Fibroblast of lung (primary cell): Measurements from ENCODE around the gene GNAI2.

Experiments
- EZH2 ChIP-seq: IDR thresholded peaks from 2 replicates; pipeline ENCODE4 v1.5.1; 2012; ENCODE audit warnings: low read length, control low read depth, mild to moderate bottlenecking; ENCODE audit errors: missing control alignments
- TF ChIP-seq, protein P1 (sequence below), 2 donors: IDR thresholded peaks in 1 of 2; conservative IDR thresholded peaks in 1 of 2; 1 replicate in 1 of 2; 2 replicates in 1 of 2; pipeline ENCODE4 v1.5.1; 2011 to 2012; ENCODE audit warnings: low read length in 2 of 2, control low read depth in 1 of 2, inconsistent platforms in 1 of 2, low read depth in 1 of 2, mild to moderate bottlenecking in 1 of 2

DNA sequence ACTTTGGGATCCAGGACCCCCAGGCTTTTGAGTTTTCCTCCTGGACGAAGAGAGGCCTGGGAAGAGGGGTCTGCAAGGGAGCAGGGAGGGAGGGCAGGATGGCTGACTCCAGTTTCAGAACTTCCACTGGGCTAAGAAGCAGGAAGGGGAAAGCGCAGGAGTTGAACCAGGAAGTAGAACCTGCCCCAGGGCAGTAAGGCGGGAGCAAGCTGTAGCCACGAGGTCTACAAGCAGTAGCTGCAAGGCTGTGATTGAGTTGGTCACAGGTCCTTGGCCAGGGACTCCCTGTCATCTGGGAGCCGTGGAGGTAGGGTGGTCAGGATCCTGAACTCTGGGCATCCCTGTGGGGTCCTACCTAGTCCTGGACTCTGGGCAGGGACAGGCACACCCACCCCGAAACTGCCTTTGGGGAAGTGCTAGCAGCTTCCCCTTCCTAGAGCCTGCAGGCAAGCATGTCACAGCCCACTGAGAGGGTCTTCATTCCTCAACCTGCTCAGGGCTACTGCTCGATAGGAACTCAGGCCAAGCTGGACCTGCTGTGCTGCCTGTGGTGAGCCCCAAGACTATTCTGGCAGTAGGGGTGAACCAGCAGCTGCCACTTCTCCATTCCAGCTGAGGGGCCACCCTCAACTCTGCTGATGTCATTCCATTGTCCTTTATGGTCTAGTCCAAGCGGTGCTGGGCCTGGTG, 5.8 kb upstream of the GNAI2 start:
- TF ChIP-seq, protein P1, sequence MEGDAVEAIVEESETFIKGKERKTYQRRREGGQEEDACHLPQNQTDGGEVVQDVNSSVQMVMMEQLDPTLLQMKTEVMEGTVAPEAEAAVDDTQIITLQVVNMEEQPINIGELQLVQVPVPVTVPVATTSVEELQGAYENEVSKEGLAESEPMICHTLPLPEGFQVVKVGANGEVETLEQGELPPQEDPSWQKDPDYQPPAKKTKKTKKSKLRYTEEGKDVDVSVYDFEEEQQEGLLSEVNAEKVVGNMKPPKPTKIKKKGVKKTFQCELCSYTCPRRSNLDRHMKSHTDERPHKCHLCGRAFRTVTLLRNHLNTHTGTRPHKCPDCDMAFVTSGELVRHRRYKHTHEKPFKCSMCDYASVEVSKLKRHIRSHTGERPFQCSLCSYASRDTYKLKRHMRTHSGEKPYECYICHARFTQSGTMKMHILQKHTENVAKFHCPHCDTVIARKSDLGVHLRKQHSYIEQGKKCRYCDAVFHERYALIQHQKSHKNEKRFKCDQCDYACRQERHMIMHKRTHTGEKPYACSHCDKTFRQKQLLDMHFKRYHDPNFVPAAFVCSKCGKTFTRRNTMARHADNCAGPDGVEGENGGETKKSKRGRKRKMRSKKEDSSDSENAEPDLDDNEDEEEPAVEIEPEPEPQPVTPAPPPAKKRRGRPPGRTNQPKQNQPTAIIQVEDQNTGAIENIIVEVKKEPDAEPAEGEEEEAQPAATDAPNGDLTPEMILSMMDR (conservative IDR thresholded peaks at IDR 0.05 in 1 of 2, IDR thresholded peaks at IDR 0.05 in 1 of 2; ENCODE audit: low read depth in 1 of 2, low read length in 2 of 2) = no peak
- no peak for TF ChIP-seq EZH2
